Neural progenitor cell (in vitro differentiated cells): ENCODE results near the gene SPOUT1.

Experiments used
- CTCF ChIP-seq: fragments of 200-600 bp; sonication (generic); IDR thresholded peaks from 2 replicates; pipeline ENCODE4 v1.5.1; 2017; ENCODE audit warnings: antibody characterized with exemption, mild to moderate bottlenecking
- EZH2phosphoT487 ChIP-seq: fragments of 200-600 bp; sonication (generic); IDR thresholded peaks from 2 replicates; pipeline ENCODE4 v1.6.1; 2017; ENCODE audit warnings: antibody characterized with exemption

- TF ChIP-seq CTCF, result no peak
- no peak for TF ChIP-seq EZH2phosphoT487
Observed at GRCh38 chr9:128846680-128847030, 17.1 kb upstream of the SPOUT1 start.
